Glutamatergic neuron (in vitro differentiated cells): Measurements from ENCODE around the gene MRPS27. TPM values are rescaled to one million over a fixed set of nuclear protein-coding genes. Genes with fewer than 3 reads are reported as not detected.

Experiments used
- DNase-seq: peaks from one replicate; pipeline ENCODE4 v3.0.0; 2022
- H3K27ac Mint-ChIP-seq: one replicate; pipeline ENCODE4 v1.8.0; 2020; ENCODE audit warnings: mild to moderate bottlenecking, mixed read lengths, inconsistent platforms; ENCODE audit not compliant: unreplicated experiment
- H3K27me3 Mint-ChIP-seq: one replicate; pipeline ENCODE4 v1.8.0; 2020; ENCODE audit warnings: mild to moderate bottlenecking, moderate library complexity, mixed read lengths, inconsistent platforms; ENCODE audit not compliant: unreplicated experiment
- H3K36me3 Mint-ChIP-seq: one replicate; pipeline ENCODE4 v1.8.0; 2020; ENCODE audit warnings: mild to moderate bottlenecking, mixed read lengths, inconsistent platforms; ENCODE audit not compliant: unreplicated experiment
- H3K4me1 Mint-ChIP-seq: one replicate; pipeline ENCODE4 v1.8.0; 2020; ENCODE audit warnings: mild to moderate bottlenecking, low read depth, mixed read lengths, inconsistent platforms; ENCODE audit not compliant: unreplicated experiment
- H3K4me3 Mint-ChIP-seq: one replicate; pipeline ENCODE4 v1.8.0; 2020; ENCODE audit warnings: mild to moderate bottlenecking, mixed read lengths, inconsistent platforms; ENCODE audit not compliant: unreplicated experiment
- H3K9me3 Mint-ChIP-seq: one replicate; pipeline ENCODE4 v1.8.0; 2020; ENCODE audit warnings: mild to moderate bottlenecking, moderate library complexity, mixed read lengths, inconsistent platforms; ENCODE audit not compliant: unreplicated experiment
- total RNA-seq: library from RNA; stranded (reverse); fragmentation: NEBNext Ultra II Directional; extraction: Animal tissue kit (Norgen Biotek cat#: 25700); gene quantifications from one replicate; pipeline ENCODE4 v1.2.1, GENCODE V29; 2021; ENCODE audit not compliant: unreplicated experiment
- TF ChIP-seq, protein P1 (sequence below): fragments of 200-600 bp; sonication (generic); IDR thresholded peaks from one replicate; pipeline ENCODE4 v1.5.0; 2021; ENCODE audit not compliant: partially characterized antibody, unreplicated experiment

Gene MRPS27
- total RNA-seq, 1 donor from 2014 or later = 30.1 TPM

DNA sequence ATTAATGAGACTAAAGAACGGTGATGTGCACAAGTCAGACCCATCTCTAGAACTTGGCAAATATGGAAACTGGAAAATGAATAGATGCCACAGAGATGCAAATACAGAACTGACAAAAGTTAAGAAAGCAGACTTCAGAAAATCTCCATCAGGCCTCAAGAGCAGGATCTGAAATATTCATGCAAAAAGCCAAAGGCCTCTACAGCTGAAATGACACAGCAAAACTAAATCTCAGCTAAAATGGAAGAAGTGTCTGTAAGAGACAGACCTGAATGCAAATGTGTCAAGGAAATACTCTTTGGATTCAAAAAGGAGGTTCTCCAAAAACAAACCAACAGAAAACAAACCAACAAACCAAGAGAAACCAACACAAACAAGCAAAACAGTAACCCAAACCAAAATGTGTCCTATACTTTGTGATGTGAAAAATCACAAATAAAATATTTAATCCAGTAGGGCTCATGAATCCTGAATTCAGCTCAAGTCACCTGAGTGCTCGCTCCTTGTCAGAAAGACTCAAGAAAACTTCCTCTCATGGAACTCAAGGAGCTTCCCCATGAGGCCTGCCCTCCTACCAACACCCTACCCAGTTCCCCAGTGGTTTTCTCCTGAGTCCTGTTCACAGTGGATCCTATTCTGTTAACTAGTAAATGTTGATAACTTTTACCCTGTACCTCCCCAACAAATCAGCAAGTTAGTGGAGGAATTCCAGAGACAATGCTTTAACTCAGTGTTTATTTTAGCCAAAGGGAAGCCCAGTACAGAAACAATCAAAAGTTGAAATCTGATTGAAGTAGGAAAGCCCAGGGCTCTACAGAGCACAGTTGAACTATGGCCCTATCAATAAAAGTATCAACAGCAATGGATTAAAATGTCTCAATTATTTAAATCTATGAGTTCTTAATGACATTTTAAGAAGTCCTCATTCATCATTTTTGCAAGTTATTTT, 14.6 kb downstream of the MRPS27 start:
- peaks cover 5% of the 10 kb centered on the region for H3K9me3 Mint-ChIP-seq
- H3K4me3 Mint-ChIP-seq = no peak overlapping the region
- H3K36me3 Mint-ChIP-seq = no peaks in the 10 kb centered on the region
- H3K27ac Mint-ChIP-seq = peak overlapping the region; percentile 25
- no peaks in the 10 kb centered on the region for H3K27me3 Mint-ChIP-seq
- no peak for DNase-seq
- H3K4me1 Mint-ChIP-seq = peaks cover 35% of the 10 kb centered on the region
- TF ChIP-seq, protein P1, sequence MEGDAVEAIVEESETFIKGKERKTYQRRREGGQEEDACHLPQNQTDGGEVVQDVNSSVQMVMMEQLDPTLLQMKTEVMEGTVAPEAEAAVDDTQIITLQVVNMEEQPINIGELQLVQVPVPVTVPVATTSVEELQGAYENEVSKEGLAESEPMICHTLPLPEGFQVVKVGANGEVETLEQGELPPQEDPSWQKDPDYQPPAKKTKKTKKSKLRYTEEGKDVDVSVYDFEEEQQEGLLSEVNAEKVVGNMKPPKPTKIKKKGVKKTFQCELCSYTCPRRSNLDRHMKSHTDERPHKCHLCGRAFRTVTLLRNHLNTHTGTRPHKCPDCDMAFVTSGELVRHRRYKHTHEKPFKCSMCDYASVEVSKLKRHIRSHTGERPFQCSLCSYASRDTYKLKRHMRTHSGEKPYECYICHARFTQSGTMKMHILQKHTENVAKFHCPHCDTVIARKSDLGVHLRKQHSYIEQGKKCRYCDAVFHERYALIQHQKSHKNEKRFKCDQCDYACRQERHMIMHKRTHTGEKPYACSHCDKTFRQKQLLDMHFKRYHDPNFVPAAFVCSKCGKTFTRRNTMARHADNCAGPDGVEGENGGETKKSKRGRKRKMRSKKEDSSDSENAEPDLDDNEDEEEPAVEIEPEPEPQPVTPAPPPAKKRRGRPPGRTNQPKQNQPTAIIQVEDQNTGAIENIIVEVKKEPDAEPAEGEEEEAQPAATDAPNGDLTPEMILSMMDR = no peak

DNA sequence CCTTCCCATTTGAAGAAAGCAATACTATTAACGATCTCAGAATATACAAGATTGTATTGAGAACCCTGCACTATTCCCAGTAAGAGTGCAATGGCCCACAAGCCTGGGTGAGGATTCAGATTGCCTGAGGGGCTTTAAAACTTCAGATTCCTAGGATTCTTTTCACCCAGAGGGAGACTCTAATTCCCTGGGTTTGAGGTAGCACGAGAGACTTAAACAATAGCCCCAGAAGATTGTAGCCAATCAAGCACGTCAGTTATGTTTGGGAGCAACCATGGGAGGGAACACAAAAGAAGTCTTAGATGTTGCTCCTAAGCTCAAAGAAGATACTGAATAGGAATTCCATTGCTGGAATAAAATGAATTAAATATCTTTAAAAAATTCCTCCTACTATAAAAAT, 17.9 kb downstream of the MRPS27 start:
- DNase-seq = no peak
- Mint-ChIP-seq H3K36me3 (no peaks in the 10 kb centered on the region), H3K27me3 (no peaks in the 10 kb centered on the region), H3K27ac (peak overlapping the region; percentile 86), H3K4me3 (peak overlapping the region; percentile 55), H3K4me1 (peaks cover 45% of the 10 kb centered on the region), H3K9me3 (peaks cover 2% of the 10 kb centered on the region)
- TF ChIP-seq, protein P1 = no peak

DNA sequence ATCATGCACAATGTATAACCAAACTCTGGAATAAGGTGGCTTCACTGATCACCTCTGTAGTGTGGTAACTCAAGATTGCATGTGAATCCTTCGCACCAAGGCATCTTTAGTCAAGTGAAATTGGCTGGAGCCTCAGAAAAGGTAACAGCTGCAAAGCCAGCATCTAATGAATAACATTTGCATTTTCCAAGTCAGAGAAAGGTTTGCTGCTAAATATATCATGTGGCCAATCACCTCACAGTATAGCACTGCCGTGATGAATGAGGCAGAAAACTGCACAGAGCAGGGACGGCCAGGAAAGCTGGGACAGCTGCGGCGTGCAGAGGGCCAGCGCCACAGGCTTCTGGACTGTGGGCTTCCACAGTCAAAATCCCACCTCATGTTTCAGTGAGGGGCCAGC, 18.5 kb downstream of the MRPS27 start:
- TF ChIP-seq, protein P1 = no peak
- Mint-ChIP-seq H3K9me3 (peaks cover 2% of the 10 kb centered on the region), H3K27me3 (no peaks in the 10 kb centered on the region), H3K27ac (peak overlapping the region; percentile 86), H3K36me3 (no peaks in the 10 kb centered on the region), H3K4me3 (peak overlapping the region; percentile 55), H3K4me1 (peaks cover 50% of the 10 kb centered on the region)
- DNase-seq = peak; percentile 62

DNA sequence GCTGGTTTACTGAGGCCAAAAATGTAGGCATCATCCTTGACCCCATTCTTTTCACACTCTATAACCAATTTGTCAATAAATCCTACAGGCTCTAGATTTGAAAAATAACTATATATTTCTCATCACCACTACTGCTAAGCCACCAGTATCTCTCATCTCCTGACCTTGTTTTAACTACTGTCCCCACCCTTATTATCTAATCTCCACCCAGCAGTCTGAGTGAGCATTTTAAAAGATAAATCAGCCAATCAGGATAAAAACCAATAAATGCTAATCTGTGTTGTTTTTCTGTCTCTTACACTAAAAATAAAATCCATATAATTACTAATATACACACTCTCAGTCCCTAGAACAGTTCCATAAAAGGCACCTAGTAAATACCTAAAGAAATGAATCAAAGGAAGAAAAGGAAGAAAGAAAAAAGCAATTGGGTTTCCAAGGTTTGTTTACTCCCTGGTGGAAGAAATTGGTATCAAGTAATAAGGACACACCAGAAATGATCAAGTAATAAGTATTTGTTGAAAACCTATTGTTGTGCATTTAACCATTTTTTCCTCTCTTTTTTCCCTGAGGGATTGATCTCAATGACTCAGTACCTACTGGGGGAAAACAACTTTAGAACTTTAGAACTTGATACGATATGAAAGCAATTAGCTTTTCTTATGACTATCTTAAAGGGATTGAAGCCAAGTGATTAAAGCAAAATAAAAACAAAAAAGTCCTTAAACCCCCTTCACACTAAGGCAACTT, 19.3 kb downstream of the MRPS27 start:
- Mint-ChIP-seq H3K9me3 (peaks cover 6% of the 10 kb centered on the region), H3K27ac (peak overlapping the region; percentile 86), H3K27me3 (no peaks in the 10 kb centered on the region), H3K36me3 (no peaks in the 10 kb centered on the region), H3K4me1 (peaks cover 55% of the 10 kb centered on the region), H3K4me3 (no peak overlapping the region)
- no peak for DNase-seq
- TF ChIP-seq, protein P1 = peak; percentile 35
